ENCODE measurements around the gene YBX3.

DNA sequence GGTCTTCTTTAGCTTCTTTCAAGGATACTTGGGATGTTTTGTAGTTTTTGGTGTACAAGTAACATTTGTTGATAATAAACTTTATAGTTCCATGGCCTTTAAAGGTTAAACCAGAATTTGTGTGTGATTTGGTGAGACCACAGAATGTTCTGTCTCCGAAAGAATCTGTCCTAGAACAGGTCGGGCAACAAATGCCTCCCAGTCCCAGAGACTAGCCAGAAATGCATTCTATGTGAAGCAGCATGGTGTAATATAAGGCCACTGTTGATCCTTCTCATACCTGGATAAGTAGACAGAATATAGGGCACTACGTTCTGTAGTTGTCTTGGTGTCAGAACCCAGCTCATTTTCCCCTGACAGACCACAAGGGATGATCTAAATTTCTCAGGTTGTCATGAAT lies 59.3 kb downstream of the YBX3 start:
- TF ChIP-seq, protein P1, sequence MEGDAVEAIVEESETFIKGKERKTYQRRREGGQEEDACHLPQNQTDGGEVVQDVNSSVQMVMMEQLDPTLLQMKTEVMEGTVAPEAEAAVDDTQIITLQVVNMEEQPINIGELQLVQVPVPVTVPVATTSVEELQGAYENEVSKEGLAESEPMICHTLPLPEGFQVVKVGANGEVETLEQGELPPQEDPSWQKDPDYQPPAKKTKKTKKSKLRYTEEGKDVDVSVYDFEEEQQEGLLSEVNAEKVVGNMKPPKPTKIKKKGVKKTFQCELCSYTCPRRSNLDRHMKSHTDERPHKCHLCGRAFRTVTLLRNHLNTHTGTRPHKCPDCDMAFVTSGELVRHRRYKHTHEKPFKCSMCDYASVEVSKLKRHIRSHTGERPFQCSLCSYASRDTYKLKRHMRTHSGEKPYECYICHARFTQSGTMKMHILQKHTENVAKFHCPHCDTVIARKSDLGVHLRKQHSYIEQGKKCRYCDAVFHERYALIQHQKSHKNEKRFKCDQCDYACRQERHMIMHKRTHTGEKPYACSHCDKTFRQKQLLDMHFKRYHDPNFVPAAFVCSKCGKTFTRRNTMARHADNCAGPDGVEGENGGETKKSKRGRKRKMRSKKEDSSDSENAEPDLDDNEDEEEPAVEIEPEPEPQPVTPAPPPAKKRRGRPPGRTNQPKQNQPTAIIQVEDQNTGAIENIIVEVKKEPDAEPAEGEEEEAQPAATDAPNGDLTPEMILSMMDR (IDR thresholded peaks at IDR 0.05) = no peak
- TF ChIP-seq POLR2A (IDR thresholded peaks at IDR 0.05) = no peak

All from right lobe of liver (tissue), 4 donors.